ENCODE measurements around the gene TRIM52.
A peak's percentile ranks its signal among the peaks of the same experiment; 100 is the strongest.

Gene TRIM52

DNA sequence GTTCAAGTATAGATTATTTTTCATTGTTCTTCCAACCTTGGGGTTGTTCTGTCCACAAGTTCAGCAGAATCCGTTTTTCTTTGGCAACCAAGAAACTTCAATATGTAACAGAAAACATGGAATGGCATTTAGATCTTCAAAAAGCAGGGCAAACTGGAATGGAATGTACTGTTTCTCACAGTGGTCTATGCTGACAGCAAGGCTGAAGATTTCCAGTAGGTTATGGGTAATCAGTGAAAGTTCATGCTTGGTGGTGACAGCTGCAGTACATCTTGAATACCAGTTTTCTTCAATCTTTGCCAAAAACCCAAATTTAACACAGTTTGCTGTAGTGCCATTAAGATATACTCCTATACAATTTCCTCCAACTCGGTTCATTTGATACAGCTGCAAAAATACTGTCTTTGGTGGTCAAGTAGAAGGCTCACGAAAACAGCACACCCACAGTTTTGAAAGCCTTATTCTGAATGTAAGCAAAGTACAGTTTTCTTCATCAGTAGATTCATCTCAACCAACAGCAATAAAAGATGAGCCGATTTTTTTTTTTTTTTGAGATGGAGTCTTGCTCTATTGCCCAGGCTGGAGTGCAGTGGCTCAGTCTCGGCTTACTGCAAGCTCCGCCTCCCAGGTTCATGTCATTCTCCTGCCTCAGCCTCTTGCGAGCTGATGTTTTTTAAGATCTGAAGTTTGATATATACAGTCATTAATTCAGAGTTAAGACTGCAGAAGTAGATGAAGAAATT, 4.9 kb downstream of the TRIM52 start:
- DNase-seq, result no peak

GRCh38 chr5:181255276-181255675, 5.7 kb downstream of the TRIM52 start:
- no peak for DNase-seq

DNA sequence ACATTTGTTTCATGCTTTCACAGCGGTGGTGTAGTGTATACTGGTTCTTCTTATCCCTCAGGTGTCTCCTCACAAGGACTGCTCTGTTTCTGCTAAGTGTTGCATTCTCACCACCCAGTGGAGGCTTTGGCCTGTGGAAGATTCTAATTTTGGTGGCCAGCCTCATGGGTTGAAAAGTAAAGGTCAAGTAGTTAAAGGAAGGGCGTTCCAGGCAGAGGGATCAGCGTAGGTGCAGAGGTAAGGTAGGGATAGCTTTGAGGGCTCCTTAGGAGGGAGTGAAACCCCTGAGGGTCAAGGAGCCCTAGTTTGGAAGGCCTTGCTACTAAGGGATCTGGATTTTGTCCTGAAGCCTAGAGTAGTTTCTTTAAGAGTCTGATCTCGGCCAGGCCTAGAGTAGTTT, 12.7 kb downstream of the TRIM52 start:
- no peak for DNase-seq

- DNase-seq, result peak; percentile 87
Observed at GRCh38 chr5:181246276-181247049, 14.5 kb downstream of the TRIM52 start.

DNA sequence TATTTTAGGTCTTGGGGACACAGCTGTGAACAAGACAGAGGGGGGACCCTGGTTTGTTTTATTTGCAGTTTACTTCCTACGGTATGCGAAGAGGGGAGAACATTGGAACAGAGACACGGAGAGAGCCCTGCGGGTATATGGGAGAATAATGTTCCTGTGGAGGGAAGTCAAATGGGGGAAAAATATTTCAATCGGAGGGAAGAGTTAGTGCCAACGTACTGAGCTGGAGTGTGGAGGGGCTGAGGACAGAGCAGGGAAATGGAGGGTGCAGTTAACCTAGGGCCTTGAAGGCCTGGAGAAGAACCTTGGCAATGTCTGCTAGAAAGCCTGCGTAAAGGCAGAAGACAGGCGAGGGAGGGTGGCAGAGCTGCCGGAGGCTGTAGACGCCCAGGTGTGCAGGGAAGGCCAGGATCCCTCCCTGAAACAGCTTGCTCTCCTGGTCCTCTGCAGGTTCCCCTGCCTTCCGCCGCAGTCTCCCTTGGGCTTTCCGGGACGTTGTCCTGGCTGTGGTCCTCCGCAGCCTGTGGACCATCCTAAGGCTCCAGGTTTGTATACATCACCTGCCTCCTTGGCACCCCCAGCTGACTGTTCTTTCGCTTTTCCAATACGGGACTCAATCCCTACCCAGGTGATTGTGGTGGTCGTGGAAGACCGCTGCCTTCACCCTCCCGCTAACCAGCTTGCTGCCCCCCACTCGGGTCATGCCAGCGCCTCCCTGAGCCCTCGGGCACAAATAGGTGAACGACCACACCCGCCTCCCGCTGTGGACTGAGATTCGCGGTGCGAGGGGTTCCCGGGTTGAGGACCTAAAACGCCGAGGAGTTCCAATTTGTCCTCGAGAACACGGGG, 15.3 kb downstream of the TRIM52 start:
- DNase-seq, result no peak

DNA sequence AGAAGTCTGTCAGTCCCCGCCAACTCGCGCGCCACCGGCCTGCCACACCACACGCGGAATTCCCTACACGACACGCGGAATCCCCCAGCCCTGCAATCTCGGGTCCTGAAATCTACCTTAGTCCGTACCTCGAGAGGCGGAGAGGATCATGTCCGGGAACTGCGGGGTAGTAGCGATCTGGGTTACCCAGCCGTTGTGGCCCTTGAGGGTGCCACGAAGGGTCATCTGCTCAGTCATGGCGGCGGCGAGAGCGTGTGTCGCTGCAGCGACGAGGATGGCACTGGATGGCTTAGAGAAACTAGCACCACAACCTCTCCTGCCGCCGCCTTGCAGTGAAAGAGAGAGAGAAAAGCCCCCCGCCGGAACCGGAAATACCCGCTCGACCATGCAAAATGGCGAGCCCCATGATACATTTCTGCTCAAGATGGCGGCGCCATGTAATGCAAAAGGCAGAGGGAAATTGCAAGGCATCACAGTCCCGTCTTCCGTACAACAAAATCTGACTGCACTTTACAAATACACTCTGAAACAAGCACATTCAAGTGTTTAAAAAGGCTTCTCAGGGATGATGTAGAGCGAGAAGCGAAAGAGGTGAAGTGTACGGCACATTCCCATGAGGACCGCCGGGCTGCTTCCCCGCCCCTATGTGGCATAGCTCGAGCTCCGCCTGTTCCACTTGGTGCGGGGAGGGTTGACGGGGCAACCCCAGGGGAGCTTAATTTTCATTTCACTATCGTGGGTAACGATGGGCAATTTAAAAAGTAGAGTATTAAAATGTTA, 17.2 kb downstream of the TRIM52 start, which contains the start of gene RACK1:
Gene RACK1 (minus strand): TSS at position 343 of the 780 bp plus-strand sequence. CDS start 106 bp downstream, at position 237.
- peak; percentile 91 for DNase-seq

DNA sequence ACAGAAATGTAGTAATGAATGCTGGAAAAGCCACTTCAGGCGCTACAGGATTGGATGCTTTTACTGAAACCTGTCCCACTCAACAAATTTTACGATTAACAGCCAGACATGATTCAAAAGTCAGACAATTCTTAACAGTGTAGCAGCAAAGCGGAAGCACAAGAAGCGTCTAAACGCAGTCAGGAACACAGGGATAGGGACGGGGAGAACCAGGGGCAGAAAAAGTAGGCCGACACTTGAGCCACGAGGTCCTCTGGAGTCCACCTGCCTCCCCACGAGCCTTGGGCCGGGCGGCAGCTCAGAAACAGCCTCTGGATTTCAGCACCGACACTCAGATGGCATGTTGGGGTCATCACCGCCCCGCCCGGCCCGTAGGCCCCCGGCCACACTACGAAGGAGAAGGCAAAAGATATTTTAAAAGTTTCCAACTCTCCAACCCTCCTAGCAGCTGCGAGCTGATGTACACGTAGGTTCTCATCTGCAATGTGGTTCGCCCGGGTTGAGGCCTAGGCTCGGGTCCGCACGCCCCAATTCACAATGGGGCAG, 17.9 kb downstream of the TRIM52 start:
- DNase-seq, result no peak

DNA sequence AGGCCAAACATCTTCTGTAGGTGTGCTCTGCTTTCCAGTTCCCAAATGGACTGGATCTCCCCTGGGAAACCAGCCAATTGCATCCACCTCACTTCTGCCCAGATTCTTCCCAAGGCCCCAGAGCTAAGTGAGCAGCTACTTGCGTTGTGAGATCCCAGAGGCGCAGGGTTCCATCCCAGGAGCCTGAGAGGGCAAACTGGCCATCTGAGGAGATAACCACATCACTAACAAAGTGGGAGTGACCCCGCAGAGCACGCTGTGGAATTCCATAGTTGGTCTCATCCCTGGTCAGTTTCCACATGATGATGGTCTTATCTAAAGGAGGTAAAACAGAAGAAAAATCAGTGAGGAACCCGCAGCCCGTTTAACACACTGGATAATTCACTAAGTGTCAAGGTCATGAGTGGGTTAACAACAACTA, 18.9 kb downstream of the TRIM52 start:
- DNase-seq, result no peak

DNA sequence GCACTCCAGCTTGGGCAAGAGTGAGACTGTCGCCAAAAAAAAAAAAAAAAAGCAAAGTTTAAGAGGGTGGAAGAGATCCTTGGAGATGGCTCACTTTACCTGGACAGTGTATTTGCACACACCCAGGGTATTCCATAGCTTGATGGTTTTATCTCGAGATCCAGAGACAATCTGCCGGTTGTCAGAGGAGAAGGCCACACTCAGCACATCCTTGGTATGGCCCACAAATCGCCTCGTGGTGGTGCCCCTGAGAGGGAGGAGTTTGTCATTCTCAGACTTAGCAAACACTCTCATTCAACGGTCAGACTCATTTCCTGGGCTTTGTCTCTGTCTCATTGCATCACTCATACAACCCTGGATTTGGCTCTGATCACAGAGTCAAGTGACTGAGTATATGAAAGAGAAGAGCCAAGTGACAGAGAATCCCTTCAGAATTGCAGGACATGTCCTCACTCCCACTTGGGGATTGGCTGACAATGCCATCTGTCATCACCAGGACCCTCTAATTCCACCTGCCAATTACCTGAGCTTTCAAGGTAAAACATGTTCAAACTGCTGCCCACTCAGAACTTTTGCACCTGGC, 19.5 kb downstream of the TRIM52 start:
- DNase-seq, result peak; percentile 77

- DNase-seq, result no peak
Observed at GRCh38 chr5:181239062-181239663, 21.8 kb downstream of the TRIM52 start.

DNA sequence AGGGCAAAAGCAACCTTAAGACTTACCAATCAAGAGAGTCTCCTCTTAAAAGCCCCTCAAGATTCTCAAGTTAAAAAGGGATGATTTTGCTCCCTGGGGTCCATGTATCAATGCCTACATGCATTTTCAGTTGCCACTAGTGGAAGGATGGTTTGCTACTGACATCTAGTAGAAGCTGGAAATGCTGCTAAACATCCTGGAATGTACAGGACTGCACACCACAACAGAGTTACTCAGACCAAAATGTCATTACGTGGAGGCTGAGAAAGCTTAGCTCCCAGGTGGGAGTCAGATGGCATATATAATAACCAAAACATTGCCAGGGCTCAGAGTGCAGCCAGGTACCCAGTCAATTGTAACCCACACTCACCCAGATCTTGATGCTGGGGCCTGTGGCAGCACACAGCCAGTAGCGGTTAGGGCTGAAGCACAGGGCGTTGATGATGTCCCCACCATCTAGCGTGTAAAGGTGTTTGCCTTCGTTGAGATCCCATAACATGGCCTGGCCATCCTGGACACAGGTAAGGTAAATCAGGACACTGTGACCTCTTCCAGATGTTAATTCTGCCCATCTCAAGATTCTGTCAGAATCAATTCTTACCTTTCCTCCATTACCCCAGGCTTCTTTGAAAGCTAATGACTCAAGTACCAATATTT, 23.1 kb downstream of the TRIM52 start:
- DNase-seq, result no peak

GRCh38 chr5:181236954-181237641, 23.8 kb downstream of the TRIM52 start:
- DNase-seq, result no peak

- DNase-seq, result no peak
Observed at GRCh38 chr5:181236471-181236870, 24.5 kb downstream of the TRIM52 start.

DNA sequence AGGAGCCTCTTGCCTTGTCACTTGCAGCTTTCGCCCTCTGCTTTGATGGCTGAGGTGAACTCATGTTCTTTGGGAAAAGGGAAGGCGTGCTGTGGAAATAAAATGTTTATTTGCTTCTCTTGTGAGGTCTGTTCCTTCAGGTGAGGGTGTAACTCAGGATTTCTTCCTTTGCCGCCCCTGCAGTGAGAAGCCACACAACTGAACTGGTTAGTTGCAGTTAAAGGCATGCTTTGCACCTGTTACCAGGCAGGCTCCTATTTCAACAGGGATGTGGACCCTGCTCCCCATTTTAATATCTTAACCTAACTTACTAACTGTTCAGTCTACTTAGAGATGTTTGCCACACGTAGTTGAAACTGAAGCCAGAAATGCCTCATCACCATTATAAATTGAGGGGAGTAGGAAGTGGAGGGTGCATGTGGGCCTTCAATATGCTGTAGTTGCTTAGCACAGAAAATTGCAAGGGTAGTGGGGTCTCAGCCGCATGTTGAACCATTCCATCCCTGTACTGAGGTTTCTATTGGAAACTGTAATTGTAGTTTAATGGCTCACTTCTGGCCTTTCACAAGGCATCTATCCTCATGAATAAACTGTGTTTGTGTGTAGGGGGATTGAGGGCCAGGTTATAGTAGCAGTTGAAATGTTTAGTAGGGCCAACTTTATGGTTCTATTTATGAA, 25.1 kb downstream of the TRIM52 start:
- no peak for DNase-seq

DNA sequence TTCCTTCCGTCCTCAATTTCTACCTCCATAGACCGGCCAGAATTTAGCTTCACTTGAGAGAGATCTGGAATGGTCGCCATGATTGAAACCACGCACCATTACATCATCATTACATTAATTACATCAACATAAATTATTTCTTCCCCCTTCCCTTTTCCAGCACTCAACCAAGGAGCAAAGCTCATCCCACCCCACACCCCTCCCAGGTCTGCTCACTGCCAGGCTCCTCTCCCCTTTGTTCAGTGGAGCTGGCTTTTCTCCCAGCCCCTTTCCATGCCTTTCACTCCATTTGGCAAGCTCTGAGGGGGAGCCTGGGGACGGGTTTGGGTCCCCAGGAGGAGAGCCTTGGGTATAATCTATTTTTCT, 25.6 kb downstream of the TRIM52 start:
- DNase-seq, result no peak

DNA sequence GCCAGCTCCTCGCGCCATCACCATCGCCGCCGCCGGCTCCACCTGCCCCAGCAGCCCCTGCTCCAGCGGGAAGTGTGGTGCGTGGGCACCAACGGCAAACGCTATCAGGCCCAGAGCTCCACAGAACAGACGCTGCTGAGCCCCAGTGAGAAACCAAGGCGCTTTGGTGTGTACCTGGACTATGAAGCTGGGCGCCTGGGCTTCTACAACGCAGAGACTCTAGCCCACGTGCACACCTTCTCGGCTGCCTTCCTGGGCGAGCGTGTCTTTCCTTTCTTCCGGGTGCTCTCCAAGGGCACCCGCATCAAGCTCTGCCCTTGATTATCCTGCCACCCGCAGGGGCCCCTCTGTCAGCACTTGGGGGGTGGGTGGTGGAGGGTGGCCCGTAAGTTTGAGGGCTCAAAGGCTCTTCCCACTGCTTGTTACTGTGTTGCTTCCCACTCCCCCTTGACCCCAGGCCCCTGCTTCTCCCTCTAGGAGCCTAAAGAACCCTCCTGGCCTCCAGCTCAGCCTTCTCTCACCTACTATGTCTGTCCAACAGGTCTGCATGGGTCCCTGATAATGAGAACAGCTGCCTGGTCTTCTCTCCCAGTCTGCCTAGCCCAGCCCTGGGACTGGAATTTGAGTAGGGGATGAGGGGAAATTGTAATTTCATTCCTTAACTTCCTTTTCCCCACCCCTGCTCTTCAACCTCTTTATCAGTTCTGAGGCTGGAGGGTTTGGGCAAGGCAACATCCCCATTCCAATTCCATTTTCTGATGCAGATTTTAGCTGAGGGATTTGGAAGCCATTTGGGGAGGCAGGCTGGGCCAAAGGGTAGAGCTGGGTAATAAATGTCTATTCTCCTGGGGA, 26.3 kb downstream of the TRIM52 start:
- no peak for DNase-seq

DNA sequence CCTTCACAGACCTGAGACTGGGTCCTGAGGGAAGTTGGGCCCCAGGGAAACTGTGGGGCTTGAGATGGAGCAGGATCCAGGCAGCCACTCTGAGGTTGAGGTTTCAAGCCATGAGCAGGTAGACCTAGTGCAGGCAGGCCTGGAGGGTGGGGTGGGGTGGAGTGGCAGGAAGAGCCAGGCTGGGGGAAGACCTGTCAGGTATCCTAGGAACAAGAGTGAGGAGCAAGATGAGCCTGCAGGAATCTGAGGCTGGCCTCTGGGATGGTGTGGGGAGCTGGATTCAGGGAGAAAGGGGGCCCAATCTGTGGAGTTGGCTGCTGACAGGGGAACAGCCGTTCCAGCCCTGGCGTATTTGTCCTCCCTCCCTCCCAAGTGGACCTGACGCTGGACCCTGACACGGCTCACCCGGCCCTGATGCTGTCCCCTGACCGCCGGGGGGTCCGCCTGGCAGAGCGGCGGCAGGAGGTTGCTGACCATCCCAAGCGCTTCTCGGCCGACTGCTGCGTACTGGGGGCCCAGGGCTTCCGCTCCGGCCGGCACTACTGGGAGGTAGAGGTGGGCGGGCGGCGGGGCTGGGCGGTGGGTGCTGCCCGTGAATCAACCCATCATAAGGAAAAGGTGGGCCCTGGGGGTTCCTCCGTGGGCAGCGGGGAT, 27.0 kb downstream of the TRIM52 start:
- DNase-seq, result no peak
